NCI-H226 (cell line): ENCODE results near the gene DHRS3.
"Not testable (repeated sequence)": the region's sequence is repeated elsewhere in the genome, so short reads cannot be mapped to it uniquely, and the experiment has no call there.

Experiments used
- DNase-seq: peaks from one replicate; pipeline ENCODE4 v3.0.0-alpha.2; 2015

The DHRS3 gene

GRCh38 chr1:12551584-12551983 lies 66.4 kb downstream of the DHRS3 start:
- no peak for DNase-seq

- peak; percentile 97 for DNase-seq
Observed at GRCh38 chr1:12549460-12550349, 68.3 kb downstream of the DHRS3 start.

- DNase-seq: no peak
Observed at GRCh38 chr1:12548973-12549459, 69.0 kb downstream of the DHRS3 start.

DNA sequence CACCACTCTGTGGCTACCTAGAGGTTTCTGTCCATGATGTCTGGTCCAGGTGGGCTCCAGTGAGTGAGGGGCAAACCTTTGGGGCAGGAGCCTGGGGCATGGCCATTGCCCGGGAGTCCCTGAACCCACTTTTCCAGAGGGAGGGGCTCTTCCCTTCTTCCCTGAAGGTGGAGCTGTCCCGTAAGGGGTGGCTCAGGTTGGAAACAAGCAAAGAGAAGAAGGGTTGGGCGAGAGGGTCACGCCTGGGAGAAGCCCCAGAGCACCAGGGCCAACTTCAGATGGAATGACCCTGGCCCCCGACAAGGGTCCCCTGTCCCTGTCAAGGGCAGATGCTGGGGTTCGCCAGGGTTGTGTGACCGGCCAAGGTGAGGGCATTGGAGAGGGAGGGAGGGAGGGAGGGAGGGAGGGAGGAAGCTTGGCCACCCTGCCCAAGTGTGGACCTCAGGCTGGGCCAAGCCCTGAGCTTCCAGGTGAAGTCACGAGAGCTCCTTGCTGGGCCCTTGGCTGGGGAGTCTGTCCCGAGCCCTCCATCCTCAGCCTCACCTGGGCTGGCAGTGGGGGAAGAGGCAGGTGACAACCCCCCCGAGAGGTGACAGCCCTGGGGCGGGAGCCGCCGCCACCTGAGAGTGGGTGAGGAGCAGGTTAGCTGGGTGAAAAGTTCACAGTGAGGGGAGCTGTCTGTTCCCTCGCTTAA lies 69.6 kb downstream of the DHRS3 start:
- DNase-seq: no peak

DNA sequence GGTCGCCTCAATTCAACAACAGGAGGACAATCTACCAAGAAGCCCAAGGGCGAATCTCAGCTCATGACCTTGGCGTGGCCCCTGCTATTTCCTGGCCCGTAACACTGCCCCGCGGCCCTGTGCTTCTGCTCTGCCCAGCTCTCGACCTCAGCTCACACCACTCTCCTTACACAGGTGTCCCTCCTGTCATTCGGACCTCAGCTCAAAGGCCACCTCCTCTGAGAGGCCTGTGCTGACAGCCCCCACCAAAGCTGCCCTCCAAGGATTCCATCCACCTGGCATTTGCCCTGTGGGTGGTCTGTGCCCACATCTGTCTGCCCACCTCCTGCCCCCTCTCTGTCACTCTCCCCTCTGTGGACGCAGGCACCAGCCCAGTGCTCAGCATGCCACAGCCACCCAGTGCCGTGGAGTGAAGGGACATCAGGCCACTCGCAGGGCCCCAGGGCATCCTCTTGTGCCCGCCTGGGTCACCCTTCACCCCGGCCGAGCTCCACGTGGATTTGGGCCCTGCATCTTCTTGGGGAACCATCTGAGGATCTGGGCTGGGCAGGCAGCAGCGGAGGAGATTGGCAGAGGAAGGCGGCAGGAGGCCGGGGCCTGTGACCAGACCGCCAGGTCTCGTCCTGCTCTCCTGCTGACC lies 70.3 kb downstream of the DHRS3 start:
- no peak for DNase-seq

DNA sequence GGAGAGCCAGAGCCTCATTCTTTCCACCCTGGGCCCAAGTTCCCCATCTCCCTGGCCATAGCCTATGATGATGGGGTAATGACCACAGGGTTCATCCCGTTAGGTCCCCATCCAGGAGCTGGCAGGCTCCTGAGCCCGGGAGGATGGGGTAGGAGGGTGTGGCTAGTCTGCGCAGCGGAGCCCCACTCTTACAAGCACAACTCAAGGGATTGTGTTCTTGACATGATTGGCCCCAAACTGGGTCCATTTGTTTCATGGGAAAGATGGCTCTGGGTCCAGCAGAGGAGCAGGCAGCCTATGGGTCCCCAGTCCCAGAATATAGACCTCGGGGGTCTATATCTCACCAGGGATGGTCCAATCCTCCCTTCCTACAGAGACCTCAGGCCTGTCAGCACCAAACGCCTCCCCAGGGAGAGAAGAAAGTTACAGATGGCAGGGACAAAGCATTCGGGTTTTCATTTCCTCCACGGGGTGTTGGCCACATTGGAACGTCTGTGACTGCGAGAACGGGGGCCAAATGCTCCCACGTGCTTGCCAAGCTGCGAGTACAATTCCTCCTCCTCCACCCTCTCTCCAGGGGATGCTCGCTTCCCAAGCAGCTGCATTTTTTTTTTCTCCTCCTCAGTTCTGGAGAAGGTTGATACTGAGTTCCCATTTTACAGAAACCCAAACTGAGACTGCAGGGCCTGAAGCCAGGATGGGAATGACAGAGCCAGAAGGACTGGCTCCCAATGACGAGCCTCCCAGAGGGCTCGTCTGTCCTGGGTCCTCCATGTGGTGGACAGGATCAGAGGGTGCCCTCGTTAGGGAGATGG lies 71.0 kb downstream of the DHRS3 start:
- DNase-seq: no peak

GRCh38 chr1:12544992-12545391 lies 73.0 kb downstream of the DHRS3 start:
- no peak for DNase-seq

GRCh38 chr1:12544357-12544756 lies 73.7 kb downstream of the DHRS3 start:
- no peak for DNase-seq

DNA sequence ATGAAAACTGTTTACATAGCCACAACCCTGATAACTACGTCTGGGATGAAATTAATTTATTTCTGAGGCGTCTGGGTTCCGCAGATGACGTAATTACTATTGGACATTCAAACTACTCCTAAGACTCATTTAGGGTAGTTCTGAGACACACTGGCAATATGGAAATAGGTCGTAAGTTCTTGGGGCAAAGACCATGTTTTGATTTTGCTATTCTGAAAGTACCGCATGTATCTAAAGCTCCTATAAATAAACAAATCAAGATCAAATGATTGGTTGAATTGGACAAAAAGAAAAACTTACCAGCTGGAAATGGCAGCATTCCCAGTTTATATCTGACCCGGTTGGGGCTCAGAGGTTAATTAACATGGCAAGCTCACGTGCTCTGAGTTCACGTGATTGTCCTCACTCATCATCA lies 74.3 kb downstream of the DHRS3 start:
- DNase-seq: no peak

DNA sequence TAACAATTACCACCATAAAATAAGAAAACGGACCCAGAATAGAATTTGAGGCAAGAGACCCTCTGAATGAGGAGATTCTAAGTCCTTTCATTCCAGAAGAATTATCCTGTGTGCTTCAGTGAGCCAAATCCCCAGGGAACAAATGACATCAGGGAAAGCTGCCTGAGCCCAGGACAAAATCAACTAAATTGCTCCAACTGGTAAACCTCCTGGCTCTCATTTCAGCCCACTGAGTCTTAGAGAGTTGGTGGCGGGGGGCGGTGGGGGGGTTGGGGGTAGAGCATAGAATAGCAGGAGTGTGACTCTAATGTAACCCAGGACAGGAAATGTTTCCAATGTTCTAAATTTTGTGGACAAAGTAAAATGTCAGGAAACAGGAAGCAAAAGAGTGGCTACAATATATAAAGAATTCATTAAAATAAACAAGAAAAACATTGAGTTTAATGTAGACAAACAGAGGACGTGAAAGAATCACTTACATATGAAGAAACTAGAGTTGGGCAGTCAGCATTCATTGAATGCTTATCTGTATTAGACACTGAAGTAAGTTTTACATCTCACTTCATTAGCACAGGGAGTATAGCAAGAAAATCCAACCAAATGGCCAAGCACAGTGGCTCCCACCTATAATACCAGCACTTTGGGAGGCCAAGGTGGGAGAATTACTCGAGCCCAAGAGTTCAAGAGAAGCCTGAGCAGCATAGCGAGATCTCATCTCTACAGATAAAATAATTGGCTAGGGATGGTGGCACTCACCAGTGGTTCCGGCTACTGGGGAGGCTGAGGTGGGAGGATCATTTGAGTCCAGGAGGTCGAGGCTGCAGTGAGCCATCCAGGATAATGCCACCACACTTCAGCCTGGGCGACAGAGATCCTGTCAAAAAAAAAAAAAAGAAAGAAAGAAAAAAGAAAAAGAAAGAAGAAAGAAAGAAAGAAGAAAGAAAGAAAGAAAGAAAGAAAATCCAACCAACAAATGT lies 75.1 kb downstream of the DHRS3 start:
- no peak for DNase-seq

GRCh38 chr1:12542138-12542465 lies 75.9 kb downstream of the DHRS3 start:
- DNase-seq: no peak

DNA sequence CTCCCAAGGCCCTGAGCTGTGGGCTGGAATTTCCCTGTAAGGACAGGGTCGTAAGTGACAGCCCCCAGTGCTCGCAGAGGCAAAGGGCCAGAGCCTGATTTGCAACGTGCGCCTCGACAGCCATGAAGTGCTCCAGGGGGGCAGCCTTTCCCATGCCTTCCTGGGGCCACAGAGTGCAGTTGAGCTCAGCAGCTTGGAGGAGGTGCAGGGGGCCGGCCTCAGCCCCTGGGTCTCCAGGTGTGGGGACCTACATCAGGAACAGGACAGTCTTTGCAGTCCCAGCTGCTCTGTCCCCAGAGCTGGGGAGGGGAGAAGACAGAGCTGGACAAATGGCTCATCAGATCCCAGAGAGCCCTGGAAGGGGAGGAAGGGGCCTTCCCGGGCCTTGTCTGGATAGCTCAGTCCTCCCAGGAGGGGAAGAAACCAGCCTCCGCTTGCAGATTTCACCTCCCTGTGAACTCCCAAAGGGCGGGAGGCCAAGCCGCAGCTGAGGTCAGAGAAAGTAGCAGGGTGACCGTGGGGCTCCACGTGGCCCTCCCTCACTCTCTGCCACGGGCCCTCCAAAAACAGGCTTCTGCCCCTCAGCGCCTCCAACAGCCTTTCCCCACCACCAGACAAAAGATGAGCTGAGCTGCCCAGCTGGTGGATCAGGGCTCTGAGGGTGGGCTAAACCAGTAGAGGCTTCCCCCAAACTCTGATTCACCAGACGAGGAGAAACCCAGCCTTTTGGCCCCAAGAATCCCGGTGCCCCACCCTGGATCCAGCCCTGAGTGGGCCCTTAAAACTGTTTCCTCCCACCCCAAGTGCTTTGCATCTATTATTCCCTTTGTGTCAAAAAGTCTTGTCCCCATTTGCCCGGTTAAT lies 76.5 kb downstream of the DHRS3 start:
- peak; percentile 62 for DNase-seq

DNA sequence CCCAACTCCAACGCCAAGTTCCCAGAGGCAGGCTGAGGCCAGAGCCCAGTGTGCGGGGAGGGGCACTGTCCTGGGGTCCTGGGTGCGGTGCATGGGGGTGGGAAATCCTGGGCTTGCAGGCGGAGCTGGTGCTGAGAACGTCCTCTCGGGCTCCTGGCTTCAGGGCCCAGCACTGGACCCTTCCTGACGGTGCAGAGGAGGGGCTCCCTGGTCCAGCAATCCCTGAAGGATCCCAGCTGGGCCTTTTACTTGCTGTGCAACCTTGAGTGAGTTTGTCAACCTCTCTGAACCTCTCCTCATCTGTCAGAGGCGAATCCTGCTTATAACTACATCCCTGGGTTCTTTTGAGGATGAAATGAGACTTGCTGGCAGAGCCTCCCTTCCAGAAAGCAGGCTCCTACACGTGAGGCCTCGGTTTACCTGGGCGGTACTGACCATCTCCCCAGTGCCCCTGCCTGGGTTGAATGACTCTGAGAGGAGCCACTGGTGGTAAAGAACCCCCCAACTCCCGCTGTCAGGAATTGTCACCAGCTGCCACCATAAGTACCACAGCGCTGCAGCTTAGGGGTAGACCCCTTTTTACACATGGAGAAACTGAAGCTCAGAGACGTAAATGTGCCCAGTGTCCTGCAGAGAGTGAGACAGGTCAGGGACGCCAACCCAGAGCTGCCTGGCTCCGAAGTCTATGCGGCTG lies 77.3 kb downstream of the DHRS3 start:
- no peak for DNase-seq

- peak; percentile 100 for DNase-seq
Observed at GRCh38 chr1:12539705-12540579, 78.1 kb downstream of the DHRS3 start.

DNA sequence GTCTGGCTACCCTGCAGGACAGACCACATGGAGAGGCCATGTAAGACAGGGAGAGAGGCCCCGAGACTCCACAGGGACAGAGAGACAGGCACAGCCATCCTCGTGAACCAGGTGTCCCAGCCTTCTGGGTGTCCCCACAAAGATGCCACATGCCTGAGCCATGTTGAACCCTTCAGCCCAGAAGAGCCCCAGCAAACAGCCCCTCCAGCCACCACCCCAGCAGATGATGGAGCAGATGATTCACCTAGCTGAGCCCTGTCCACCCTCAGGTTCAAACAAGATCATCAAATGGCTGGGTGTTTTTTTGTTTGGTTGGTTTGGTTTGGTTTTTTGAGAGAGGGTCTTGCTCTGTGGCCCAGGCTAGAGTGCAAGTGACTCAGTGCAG lies 78.7 kb downstream of the DHRS3 start:
- DNase-seq: no peak

GRCh38 chr1:12538536-12538935 lies 79.5 kb downstream of the DHRS3 start:
- DNase-seq: not testable (repeated sequence)

- no peak for DNase-seq
Observed at GRCh38 chr1:12537906-12538461, 80.0 kb downstream of the DHRS3 start.

- no peak for DNase-seq
Observed at GRCh38 chr1:12537294-12537693, 80.7 kb downstream of the DHRS3 start.
